SK-N-SH (cell line): Measurements from ENCODE around the gene TCP11L1.

Experiments used
- CTCF ChIP-seq: fragments of 200-600 bp; sonication (generic); IDR thresholded peaks from 2 replicates; pipeline ENCODE4 v1.6.1; 2017; ENCODE audit warnings: antibody characterized with exemption, mild to moderate bottlenecking, moderate library complexity
- EP300 ChIP-seq, 2 experiments: IDR thresholded peaks; 2 replicates each; pipeline versions ENCODE4 v1.4.0 to v1.6.1; 2012; ENCODE audit warnings: borderline replicate concordance in 1 of 2, low read depth in 1 of 2, low read length in 1 of 2
- FOXM1 ChIP-seq: IDR thresholded peaks from 2 replicates; pipeline ENCODE4 v1.4.0; 2012; ENCODE audit warnings: low read depth, mild to moderate bottlenecking
- JUND ChIP-seq: IDR thresholded peaks from 2 replicates; pipeline ENCODE4 v1.4.0; 2012
- MXI1 ChIP-seq: IDR thresholded peaks from 2 replicates; pipeline ENCODE4 v1.6.1; 2012; ENCODE audit warnings: mild to moderate bottlenecking, low read depth, low read length, improper control_type of control experiment
- NFIC ChIP-seq: IDR thresholded peaks from 2 replicates; pipeline ENCODE4 v1.4.0; 2012; ENCODE audit warnings: borderline replicate concordance
- POLR2AphosphoS5 ChIP-seq: IDR thresholded peaks from 2 replicates; pipeline ENCODE4 v1.6.1; 2012; ENCODE audit warnings: low read depth, low read length
- RCOR1 ChIP-seq: fragments of 150-350 bp; IDR thresholded peaks from 2 replicates; pipeline ENCODE4 v1.6.1; 2017; ENCODE audit warnings: antibody characterized with exemption, low read length
- RXRA ChIP-seq: IDR thresholded peaks from 2 replicates; pipeline ENCODE4 v1.4.0; 2012; ENCODE audit warnings: low read depth, mild to moderate bottlenecking, borderline replicate concordance
- SMC3 ChIP-seq: IDR thresholded peaks from 2 replicates; pipeline ENCODE4 v1.6.1; 2012; ENCODE audit warnings: low read depth, low read length, improper control_type of control experiment
- TAF1 ChIP-seq: IDR thresholded peaks from 2 replicates; pipeline ENCODE4 v1.6.1; 2012; ENCODE audit warnings: low read depth, mild to moderate bottlenecking, low read length, moderate library complexity, borderline replicate concordance
- TEAD4 ChIP-seq: IDR thresholded peaks from 2 replicates; pipeline ENCODE4 v1.4.0; 2012; ENCODE audit warnings: mild to moderate bottlenecking, borderline replicate concordance; ENCODE audit not compliant: insufficient read depth
- YY1 ChIP-seq: IDR thresholded peaks from 2 replicates; pipeline ENCODE4 v1.4.0; 2012; ENCODE audit warnings: low read depth, mild to moderate bottlenecking
- ZBTB33 ChIP-seq: IDR thresholded peaks from 2 replicates; pipeline ENCODE4 v1.4.0; 2012; ENCODE audit warnings: low read depth, borderline replicate concordance

GRCh38 chr11:33001281-33001680 lies 38.1 kb upstream of the TCP11L1 start:
- TF ChIP-seq SMC3, result no peak
- TF ChIP-seq CTCF, result no peak
- TF ChIP-seq JUND, result no peak
- TF ChIP-seq EP300 (IDR thresholded peaks at IDR 0.05; ENCODE audit: borderline replicate concordance in 1 of 2, low read depth in 1 of 2, low read length in 1 of 2), result no peak
- no peak for TF ChIP-seq POLR2AphosphoS5
- no peak for TF ChIP-seq NFIC
- TF ChIP-seq RCOR1, result no peak
- TF ChIP-seq TAF1, result no peak
- no peak for TF ChIP-seq MXI1
- TF ChIP-seq FOXM1, result no peak
- no peak for TF ChIP-seq YY1
- TF ChIP-seq RXRA, result no peak
- no peak for TF ChIP-seq ZBTB33
- no peak for TF ChIP-seq TEAD4
